HEK293T (cell line): ENCODE measurements around the gene ANGPTL2.

Experiments used
- BHLHE40 ChIP-seq: fragments of 450-650 bp; IDR thresholded peaks from 2 replicates; pipeline ENCODE4 v1.6.1; 2016; ENCODE audit warnings: mild to moderate bottlenecking, moderate library complexity, borderline replicate concordance
- FOXA1 ChIP-seq: fragments of 450-650 bp; IDR thresholded peaks from 2 replicates; pipeline ENCODE4 v1.6.1; 2016; ENCODE audit warnings: mild to moderate bottlenecking
- FOXK2 ChIP-seq: fragments of 450-650 bp; IDR thresholded peaks from 2 replicates; pipeline ENCODE4 v1.6.1; 2016; ENCODE audit warnings: mild to moderate bottlenecking
- PKNOX1 ChIP-seq: fragments of 450-650 bp; IDR thresholded peaks from 2 replicates; pipeline ENCODE4 v1.6.1; 2016
- SUZ12 ChIP-seq: fragments of 450-650 bp; IDR thresholded peaks from 2 replicates; pipeline ENCODE4 v1.6.1; 2016; ENCODE audit warnings: mild to moderate bottlenecking

GRCh38 chr9:127079446-127080140, 42.8 kb downstream of the ANGPTL2 start:
- no peak for TF ChIP-seq PKNOX1
- no peak for TF ChIP-seq BHLHE40
- TF ChIP-seq FOXK2 = no peak
- TF ChIP-seq SUZ12 = no peak
- no peak for TF ChIP-seq FOXA1
